ENCODE results near the gene PAH. TPM values are rescaled to one million over a fixed set of nuclear protein-coding genes. Genes with fewer than 3 reads are reported as not detected.

PAH gene
- not detected for total RNA-seq
- long read RNA-seq, donor 1, partial matches to known transcripts = 0 of 1 reads
- long read RNA-seq, donor 1, other reads (novel, unspliced or antisense) = 1 of 1 reads
- long read RNA-seq, donor 2 = 0 reads

DNA sequence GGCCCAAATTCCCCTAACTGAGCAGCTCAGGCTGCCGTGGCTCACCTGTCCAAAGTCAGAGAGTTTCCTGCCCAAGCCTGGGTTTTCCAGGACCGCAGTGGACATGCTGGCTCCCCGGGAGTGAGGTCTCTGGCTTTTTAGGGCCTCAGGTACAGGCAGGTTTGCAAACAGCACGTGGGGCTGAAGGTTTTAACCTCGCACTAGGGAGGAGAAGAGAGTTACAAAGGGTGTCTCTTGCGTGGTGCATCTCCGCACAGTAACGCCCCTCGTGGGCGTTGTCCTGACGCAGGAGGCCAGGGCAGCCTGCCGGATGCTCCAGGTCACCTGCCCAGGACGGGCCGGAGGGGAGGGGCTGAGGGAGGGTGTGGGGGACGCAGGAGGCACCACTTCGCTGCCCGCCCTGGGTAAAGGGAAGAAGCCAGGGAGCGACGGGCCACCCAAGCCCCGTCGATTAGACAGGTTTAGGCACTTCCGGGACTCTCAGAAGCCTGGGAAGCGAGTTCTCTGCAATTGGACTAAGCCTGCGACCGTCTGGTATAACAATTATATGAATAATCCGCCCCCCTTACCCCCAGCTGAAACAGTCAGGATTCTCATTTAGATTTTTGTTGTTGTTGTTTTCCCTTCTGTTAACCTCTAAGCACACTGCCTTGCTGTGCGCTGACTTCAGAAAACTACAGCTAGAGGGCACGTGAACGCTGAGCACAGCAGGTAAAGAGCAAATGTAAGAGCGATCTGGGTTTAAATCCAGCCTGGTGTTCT is at the start of gene PAH:
PAH (minus strand) TSS at position 219 of the 762 bp plus-strand sequence; CDS start at position 105, 114 bp downstream.
- DNase-seq = peak; percentile 10 to 49 (median 29)

GRCh38 chr12:102966200-102966863 is 49.3 kb upstream of the PAH start:
- Histone ChIP-seq H3K4me1 (ENCODE audit: low read depth) (no peaks in the 10 kb centered on the region), H3K36me3 (ENCODE audit: low read depth) (no peaks in the 10 kb centered on the region), H3K4me3 (no peak overlapping the region), H3K9me3 (no peaks in the 10 kb centered on the region)
- DNase-seq = no peak
- no peak for ATAC-seq
- TF ChIP-seq, protein P1, sequence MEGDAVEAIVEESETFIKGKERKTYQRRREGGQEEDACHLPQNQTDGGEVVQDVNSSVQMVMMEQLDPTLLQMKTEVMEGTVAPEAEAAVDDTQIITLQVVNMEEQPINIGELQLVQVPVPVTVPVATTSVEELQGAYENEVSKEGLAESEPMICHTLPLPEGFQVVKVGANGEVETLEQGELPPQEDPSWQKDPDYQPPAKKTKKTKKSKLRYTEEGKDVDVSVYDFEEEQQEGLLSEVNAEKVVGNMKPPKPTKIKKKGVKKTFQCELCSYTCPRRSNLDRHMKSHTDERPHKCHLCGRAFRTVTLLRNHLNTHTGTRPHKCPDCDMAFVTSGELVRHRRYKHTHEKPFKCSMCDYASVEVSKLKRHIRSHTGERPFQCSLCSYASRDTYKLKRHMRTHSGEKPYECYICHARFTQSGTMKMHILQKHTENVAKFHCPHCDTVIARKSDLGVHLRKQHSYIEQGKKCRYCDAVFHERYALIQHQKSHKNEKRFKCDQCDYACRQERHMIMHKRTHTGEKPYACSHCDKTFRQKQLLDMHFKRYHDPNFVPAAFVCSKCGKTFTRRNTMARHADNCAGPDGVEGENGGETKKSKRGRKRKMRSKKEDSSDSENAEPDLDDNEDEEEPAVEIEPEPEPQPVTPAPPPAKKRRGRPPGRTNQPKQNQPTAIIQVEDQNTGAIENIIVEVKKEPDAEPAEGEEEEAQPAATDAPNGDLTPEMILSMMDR (IDR thresholded peaks at IDR 0.05) = no peak
- intact Hi-C loops (cut with DNase I, micrococcal nuclease) = no loop called here

More for the DNA sequence above, at the start of gene PAH:
- Histone ChIP-seq H3K4me1 (ENCODE audit: low read depth) (no peaks in the 10 kb centered on the region), H3K36me3 (ENCODE audit: low read depth) (no peaks in the 10 kb centered on the region), H3K4me3 (no peak within 1 kb of the TSS), H3K9me3 (no peaks in the 10 kb centered on the region)
- TF ChIP-seq, protein P1 (IDR thresholded peaks at IDR 0.05) = no peak
- intact Hi-C loops (cut with DNase I, micrococcal nuclease) = no loop called here
- ATAC-seq = peak; percentile 69

DNA sequence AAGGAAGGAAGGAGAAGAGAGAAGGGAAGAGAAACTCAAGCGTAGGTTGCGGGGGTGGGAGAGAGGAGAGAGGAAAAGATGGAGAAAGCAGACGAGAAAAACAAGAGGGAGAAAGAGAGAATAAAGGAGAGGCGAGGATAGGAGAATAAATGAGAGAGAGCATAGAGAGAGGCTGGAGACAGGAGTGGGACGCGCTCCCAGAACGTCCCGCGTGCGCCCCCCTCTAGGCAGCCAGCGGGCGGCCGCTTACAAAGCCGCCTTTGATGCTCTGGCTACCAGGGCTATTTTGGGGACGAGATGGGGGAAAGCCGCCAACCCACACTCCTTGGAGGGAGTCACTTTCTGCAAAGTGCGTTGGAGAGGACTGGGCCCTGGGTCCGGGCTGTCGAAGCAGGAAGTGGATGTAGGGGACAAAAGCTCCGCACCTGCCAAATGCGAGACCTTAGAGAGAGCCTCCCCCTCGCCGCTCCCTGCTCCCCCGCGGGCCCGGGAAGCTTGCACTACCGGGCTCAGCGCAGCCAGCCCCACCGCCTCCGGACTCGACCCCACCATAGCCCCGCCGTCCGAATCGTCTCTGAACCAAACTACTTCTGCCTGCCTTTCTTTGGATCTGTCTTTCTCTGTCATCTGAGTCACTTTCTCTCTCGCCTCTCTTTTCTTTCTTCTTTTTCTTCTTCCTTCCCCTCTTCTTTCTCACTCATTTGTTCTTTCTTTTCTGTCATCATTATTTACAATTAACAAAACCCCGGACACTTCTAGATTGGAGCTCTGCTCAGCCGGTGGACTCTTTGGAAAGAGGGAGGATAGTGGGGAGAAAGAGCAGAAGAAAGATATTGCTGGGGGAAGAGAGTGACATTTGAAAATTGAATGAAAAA is 48.5 kb upstream of the PAH start:
- no peaks in the 10 kb centered on the region for H3K9me3 ChIP-seq
- no peak overlapping the region for H3K4me3 ChIP-seq
- TF ChIP-seq, protein P1 (IDR thresholded peaks at IDR 0.05) = no peak
- DNase-seq (no peak), ATAC-seq (peak; percentile 13)
- no peaks in the 10 kb centered on the region for H3K4me1 ChIP-seq (ENCODE audit: low read depth)
- no peaks in the 10 kb centered on the region for H3K36me3 ChIP-seq (ENCODE audit: low read depth)
- intact Hi-C loops (cut with DNase I, micrococcal nuclease) = no loop called here

GRCh38 chr12:102964872-102965271 is 47.8 kb upstream of the PAH start:
- TF ChIP-seq, protein P1 (IDR thresholded peaks at IDR 0.05) = no peak
- ATAC-seq (peak; percentile 96), DNase-seq (peak; percentile 68 to 75 (median 71))
- Histone ChIP-seq H3K4me3 (no peak overlapping the region), H3K9me3 (no peaks in the 10 kb centered on the region), H3K4me1 (ENCODE audit: low read depth) (no peaks in the 10 kb centered on the region), H3K36me3 (ENCODE audit: low read depth) (no peaks in the 10 kb centered on the region)
- intact Hi-C loops (cut with DNase I, micrococcal nuclease) = no loop called here

- intact Hi-C loops (cut with DNase I, micrococcal nuclease) = no loop called here
- Histone ChIP-seq H3K9me3 (no peaks in the 10 kb centered on the region), H3K36me3 (ENCODE audit: low read depth) (no peaks in the 10 kb centered on the region), H3K4me1 (ENCODE audit: low read depth) (no peaks in the 10 kb centered on the region), H3K4me3 (no peak overlapping the region)
- ATAC-seq (no peak), DNase-seq (no peak)
- TF ChIP-seq, protein P1 (IDR thresholded peaks at IDR 0.05) = no peak
Observed at GRCh38 chr12:102963796-102964195, 46.8 kb upstream of the PAH start.

Measured in mucosa of descending colon (tissue), 3 donors.